Rectal smooth muscle tissue (tissue), 1 donor: ENCODE data around the gene OAS3.

Source experiments
- H3K27ac ChIP-seq: one replicate; pipeline ENCODE4 v1.7.0; 2013; ENCODE audit warnings: low read depth, low read length, inconsistent platforms
- H3K27me3 ChIP-seq: one replicate; pipeline ENCODE4 v1.7.0; 2013; ENCODE audit warnings: low read length; ENCODE audit not compliant: control insufficient read depth, insufficient read depth
- H3K36me3 ChIP-seq: one replicate; pipeline ENCODE4 v1.7.0; 2013; ENCODE audit warnings: low read length; ENCODE audit not compliant: control insufficient read depth, insufficient read depth
- H3K4me1 ChIP-seq: one replicate; pipeline ENCODE4 v1.7.0; 2013; ENCODE audit warnings: low read length; ENCODE audit not compliant: control insufficient read depth, insufficient read depth
- H3K4me3 ChIP-seq: one replicate; pipeline ENCODE4 v1.7.0; 2013; ENCODE audit warnings: low read length
- H3K9ac ChIP-seq: one replicate; pipeline ENCODE4 v1.7.0; 2013; ENCODE audit warnings: low read length

Gene OAS3

GRCh38 chr12:113016796-113017195 lies 78.5 kb downstream of the OAS3 start:
- Histone ChIP-seq H3K9ac (no peak overlapping the region), H3K4me3 (no peak overlapping the region), H3K4me1 (no peaks in the 10 kb centered on the region), H3K27me3 (no peaks in the 10 kb centered on the region), H3K27ac (no peak overlapping the region), H3K36me3 (no peaks in the 10 kb centered on the region)

- H3K4me1 ChIP-seq = no peaks in the 10 kb centered on the region
- no peak overlapping the region for H3K27ac ChIP-seq
- no peaks in the 10 kb centered on the region for H3K36me3 ChIP-seq
- H3K4me3 ChIP-seq = no peak overlapping the region
- no peak overlapping the region for H3K9ac ChIP-seq
- no peaks in the 10 kb centered on the region for H3K27me3 ChIP-seq
Measured at GRCh38 chr12:113019025-113019424, 80.8 kb downstream of the OAS3 start.

- Histone ChIP-seq H3K36me3 (no peaks in the 10 kb centered on the region), H3K4me1 (no peaks in the 10 kb centered on the region), H3K27ac (no peak overlapping the region), H3K9ac (no peak overlapping the region), H3K27me3 (no peaks in the 10 kb centered on the region), H3K4me3 (no peak overlapping the region)
Measured at GRCh38 chr12:113021500-113021899, 83.2 kb downstream of the OAS3 start.
